Measurements from ENCODE around the gene GCAT.
A peak's percentile ranks its signal among the peaks of the same experiment; 100 is the strongest.

GCAT gene
- total RNA-seq = 0 to 0.68 (median 0.18) reads per million in 4 experiments

- peak; percentile 81 for DNase-seq
Measured at GRCh38 chr22:37807410-37808293, at the start of gene GCAT. TSS of gene GCAT (plus strand) at chr22:37807934. CDS start at chr22:37807968, 34 bp downstream.

GRCh38 chr22:37758694-37759093 lies 49.0 kb upstream of the GCAT start:
- DNase-seq = no peak

- DNase-seq = no peak
Measured at GRCh38 chr22:37759281-37759680, 48.5 kb upstream of the GCAT start.

- DNase-seq = no peak
Measured at GRCh38 chr22:37760152-37760551, 47.6 kb upstream of the GCAT start.

GRCh38 chr22:37762389-37762836 lies 45.3 kb upstream of the GCAT start:
- DNase-seq = no peak

GRCh38 chr22:37763012-37763411 lies 44.7 kb upstream of the GCAT start:
- no peak for DNase-seq

GRCh38 chr22:37763652-37764051 lies 44.1 kb upstream of the GCAT start:
- DNase-seq = no peak

- DNase-seq = no peak
Measured at GRCh38 chr22:37764622-37765021, 43.1 kb upstream of the GCAT start.

- no peak for DNase-seq
Measured at GRCh38 chr22:37765498-37765897, 42.2 kb upstream of the GCAT start.

GRCh38 chr22:37765953-37766576 lies 41.7 kb upstream of the GCAT start:
- DNase-seq = no peak

- DNase-seq = no peak
Measured at GRCh38 chr22:37768273-37768672, 39.5 kb upstream of the GCAT start.

GRCh38 chr22:37769056-37769455 lies 38.7 kb upstream of the GCAT start:
- no peak for DNase-seq

GRCh38 chr22:37771081-37771480 lies 36.7 kb upstream of the GCAT start:
- DNase-seq = no peak

GRCh38 chr22:37771702-37772427 lies 35.9 kb upstream of the GCAT start:
- DNase-seq = no peak

GRCh38 chr22:37774728-37775127 lies 33.0 kb upstream of the GCAT start:
- no peak for DNase-seq

- no peak for DNase-seq
Measured at GRCh38 chr22:37775785-37776638, 31.7 kb upstream of the GCAT start.

- DNase-seq = no peak
Measured at GRCh38 chr22:37776639-37777005, 31.1 kb upstream of the GCAT start.

GRCh38 chr22:37777122-37777687 lies 30.5 kb upstream of the GCAT start:
- DNase-seq = no peak

GRCh38 chr22:37778370-37779009 lies 29.2 kb upstream of the GCAT start:
- no peak for DNase-seq

- DNase-seq = no peak
Measured at GRCh38 chr22:37781434-37782059, 26.2 kb upstream of the GCAT start.

All from effector CD8-positive, alpha-beta T cell (primary cell).